AML-193 (cell line): ENCODE data around the gene SRGAP2B.
"Not testable (repeated sequence)": the region's sequence is repeated elsewhere in the genome, so short reads cannot be mapped to it uniquely, and the experiment has no call there.

Source experiments
- DNase-seq, 2 experiments: peaks; one replicate each; lab custom pipeline; 2025; lab: John Stamatoyannopoulos, UW

The SRGAP2B gene

DNA sequence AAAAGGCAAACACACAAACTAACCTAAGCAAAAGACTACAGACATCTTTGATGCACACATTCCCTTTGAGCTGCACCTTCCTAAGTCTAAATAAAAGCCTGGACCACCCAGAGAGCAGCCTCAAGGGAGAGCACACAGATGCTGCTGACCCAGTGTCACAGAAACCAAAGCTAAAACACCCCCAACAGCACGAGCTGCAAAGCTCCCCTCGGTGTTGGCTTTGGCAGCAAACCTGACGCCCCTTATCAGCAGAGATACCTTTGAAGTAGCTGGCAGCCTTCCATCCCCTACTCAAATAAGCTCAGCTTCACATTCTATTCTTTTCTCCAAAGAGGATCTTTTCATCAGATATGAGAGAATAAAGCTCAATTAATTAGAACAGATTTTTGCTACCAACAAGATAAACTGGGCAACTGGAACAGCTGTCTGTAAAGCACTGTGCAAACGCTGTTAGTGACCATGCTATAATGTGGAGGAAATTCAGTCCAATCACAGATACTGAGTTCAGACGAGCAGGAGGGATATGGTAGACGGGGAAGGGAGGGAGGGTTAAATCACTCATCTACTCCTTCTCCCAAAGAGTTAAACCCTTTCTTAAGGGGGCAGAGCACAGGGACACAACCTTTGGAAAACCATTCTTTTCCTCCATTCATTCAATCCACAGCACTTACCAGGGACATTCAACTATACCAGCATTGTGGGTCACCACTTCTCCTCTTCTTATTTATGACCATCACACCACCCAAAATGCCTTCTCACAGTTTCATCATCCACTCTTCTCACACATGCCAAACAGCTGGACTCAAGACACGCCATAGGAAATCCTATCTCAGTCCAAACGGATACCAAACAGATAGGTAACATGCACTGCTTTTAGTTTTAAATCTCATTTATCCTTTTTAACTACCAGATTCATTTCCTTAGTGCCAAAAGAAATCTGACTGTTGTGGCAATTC, 148.3 kb downstream of the SRGAP2B start:
- DNase-seq = not testable (repeated sequence)

GRCh38 chr1:144941710-144942109, 153.4 kb downstream of the SRGAP2B start:
- not testable (repeated sequence) for DNase-seq

GRCh38 chr1:144940054-144940453, 155.1 kb downstream of the SRGAP2B start:
- DNase-seq = not testable (repeated sequence)

DNA sequence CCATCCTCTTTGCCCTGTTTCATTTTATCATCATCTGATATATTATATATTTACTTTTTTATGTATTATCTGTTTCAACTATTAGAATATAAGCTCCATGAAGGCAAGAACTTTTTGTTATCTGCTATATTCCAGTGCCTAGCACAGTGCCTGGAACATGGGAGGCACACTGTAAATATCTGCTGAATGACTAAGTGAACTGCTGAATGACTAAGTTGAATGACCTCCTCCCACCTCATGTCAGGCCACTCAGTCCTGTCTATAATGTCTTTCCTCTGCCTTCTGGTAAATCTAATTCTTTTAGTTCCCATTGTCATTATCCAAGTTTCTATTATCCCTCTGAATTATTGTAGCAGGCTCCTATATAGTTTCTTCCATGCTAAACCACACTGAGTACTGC, 156.5 kb downstream of the SRGAP2B start:
- not testable (repeated sequence) for DNase-seq

- DNase-seq = not testable (repeated sequence)
Measured at GRCh38 chr1:144936186-144936732, 158.9 kb downstream of the SRGAP2B start.

- DNase-seq = not testable (repeated sequence)
Measured at GRCh38 chr1:144935310-144935709, 159.8 kb downstream of the SRGAP2B start.

- DNase-seq = not testable (repeated sequence)
Measured at GRCh38 chr1:144933014-144933413, 162.1 kb downstream of the SRGAP2B start.

GRCh38 chr1:144932153-144932552, 163.0 kb downstream of the SRGAP2B start:
- DNase-seq = not testable (repeated sequence)

GRCh38 chr1:144931553-144931952, 163.6 kb downstream of the SRGAP2B start:
- not testable (repeated sequence) for DNase-seq

DNA sequence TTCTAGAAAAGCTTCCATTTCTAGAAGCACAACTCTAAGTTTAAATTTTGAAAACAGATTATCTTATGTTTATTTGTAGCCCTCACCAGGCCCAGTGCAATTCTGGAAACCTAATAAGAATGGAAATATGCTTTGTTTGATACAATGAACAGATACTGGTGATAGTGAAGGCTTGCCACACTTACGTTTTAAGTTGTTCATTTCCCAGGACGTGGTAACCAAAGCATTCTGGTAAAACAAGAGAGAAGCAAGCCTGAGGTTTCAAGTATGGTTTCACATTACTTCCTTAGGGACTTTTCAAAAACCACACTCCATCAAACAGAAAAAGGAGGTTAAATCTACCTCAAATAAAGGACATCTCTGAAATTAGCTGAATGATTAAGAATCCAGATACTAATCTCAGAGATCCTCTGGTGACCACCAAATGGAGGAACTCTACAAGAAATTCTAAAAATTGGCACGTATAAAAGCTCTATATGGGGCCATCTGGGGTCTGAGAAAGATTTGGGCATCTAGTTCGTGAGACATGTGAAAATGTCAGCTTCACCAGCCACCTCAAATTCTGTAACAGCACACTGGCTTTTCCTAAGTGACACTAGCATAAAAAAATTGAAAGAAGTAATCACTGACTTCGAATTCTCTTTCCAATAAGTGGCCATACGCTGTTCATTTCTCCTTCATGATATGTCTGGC, 164.9 kb downstream of the SRGAP2B start:
- not testable (repeated sequence) for DNase-seq

DNA sequence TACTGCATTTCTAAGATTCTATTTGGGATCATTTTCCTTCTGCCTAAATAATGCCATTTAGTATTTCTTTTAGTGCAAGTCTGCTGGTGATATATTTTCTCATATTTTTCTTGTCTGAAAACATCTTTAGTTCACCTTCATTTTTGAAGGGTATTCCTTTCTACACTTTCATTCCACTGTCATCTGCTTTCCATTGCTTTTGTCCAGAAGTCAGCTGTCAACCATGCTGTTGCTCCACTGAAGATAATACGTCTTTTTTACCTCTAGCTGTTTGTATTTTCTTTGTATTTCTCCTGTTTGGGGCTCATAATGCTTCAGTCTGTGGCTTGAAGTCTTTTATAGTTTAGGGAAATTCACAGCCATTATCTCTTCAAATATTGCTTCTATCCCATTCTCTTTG, 167.8 kb downstream of the SRGAP2B start:
- DNase-seq = not testable (repeated sequence)

DNA sequence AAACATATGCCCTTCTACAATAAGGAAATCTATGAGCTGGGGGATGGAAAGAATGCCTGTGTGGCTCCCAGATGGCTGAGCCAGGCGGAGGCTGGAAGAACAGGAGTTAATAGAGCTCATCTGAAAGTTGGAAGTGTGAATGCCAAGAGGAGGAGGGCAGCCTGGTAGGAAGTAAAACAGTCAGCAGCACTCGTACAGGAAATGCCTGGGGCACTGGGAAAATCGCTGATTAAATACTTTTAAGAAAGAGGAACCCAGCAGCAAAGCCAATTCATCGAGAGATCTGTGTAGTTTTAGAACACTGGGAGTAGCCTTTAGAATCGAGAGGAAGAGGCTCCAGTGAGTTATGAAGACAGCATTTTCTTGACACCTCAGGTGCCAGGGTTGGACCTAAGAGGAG, 171.5 kb downstream of the SRGAP2B start:
- DNase-seq = not testable (repeated sequence)

DNA sequence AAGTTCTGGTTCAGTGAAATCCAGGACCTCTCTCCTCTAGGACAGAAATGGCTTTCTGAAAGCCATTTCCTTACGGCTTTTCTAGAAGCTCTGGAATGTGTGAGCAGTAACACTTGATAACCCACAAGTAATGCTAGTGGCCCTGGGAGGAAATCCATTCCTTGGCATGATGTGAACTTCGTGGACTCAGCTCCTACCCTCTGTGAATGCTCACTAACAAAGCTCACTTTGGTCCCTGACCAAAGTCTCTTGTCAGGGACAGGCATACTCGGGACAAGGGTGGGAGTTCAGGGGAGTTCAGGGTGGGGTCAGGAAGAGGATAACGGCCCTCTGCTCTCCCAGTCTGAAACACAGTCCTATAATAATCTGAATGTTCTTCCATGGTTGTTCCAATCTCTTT, 172.3 kb downstream of the SRGAP2B start:
- not testable (repeated sequence) for DNase-seq

DNA sequence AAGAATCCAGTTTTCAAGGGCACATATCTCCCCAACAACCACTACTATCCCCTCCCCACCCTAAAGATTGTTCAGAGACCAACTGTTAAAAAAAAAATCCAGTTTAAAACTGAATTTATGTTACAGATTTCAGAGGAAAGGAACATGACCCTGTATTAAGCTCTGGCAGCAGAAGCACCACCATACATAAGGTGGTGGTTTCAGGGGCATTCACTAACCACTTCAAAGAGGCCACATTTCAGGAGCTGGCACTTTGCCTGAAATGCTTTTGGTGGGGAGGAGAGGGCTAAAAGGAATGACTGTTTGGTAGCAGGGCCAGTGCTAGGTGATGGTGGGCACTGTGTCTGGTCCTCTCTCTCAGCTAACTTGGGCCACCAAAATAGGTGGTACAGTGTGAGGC, 176.0 kb downstream of the SRGAP2B start:
- not testable (repeated sequence) for DNase-seq

- not testable (repeated sequence) for DNase-seq
Measured at GRCh38 chr1:144918027-144918603, 177.0 kb downstream of the SRGAP2B start.

- not testable (repeated sequence) for DNase-seq
Measured at GRCh38 chr1:144917154-144918026, 177.7 kb downstream of the SRGAP2B start.

DNA sequence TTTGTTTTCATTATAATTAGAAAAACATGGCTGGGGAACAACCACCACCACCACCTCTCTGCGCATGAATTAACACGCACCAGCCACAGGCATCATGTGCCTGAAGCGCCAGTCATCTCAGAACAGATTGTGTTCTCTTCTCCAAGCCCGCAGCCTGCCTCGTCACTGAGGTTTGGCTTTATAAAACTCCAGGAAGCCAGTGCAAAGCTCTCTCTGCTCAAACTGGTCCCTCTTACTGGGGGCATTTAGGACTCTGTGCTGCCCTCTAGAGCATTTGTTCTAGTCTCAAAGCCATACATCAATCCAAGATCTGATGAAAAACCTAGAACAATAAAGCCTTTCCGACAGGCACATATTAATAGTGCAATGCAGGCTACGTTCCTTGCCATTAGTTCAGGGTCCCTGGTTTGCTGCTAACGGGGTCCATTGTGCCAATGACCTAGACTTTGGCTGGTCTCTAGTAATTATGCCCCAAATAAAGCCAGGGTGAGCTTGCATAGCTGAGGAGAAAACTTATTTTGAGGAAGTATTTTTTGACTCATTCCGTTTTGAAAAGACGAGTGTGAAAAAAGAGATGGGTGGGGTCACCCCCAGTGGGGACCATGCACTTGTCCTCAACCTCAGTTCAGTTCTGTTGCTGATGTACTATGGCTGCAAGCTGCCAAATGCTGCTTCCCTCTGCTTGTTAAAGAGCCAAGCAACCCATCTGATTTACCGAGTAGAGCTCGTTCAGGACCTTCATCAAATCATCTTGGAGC, 181.0 kb downstream of the SRGAP2B start:
- DNase-seq = not testable (repeated sequence)

DNA sequence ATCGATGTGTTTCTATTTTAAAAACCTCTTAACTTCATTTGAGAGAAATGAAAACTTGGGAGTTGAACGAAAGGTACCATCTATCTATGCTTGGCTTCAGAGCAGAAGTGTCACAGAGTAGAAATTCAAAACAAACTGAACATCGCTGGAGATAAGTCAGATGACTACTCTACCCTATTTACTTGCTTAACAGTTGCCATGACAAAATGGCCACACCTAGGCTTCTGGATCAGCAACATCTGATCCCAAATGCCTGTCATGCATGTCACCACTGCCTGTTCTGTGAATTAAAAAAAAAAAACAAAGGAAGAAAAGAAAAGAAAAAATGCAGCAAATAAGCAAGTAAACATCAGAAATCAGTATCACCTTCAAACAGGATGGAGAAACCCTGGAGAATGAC, 181.7 kb downstream of the SRGAP2B start:
- DNase-seq = not testable (repeated sequence)

- DNase-seq = not testable (repeated sequence)
Measured at GRCh38 chr1:144910729-144911128, 184.4 kb downstream of the SRGAP2B start.

DNA sequence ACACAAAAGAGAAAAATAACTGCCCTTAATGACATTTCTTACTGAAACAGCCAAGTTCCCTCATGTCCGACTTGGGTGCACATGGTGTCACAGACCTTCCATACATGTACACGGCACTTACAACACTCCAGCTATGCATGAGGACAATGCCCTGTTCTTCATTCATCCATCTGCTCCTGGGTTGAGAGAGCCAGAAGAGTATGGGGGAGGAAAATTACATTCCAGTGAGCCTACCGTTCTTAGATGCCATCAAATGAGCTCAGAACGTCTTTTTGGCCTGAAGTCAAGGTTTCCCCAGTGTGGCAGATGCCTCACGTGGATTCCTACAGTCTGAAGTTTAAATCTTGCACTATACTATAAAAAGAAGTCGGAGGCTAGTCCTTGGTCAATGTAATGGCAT, 194.3 kb downstream of the SRGAP2B start:
- DNase-seq = not testable (repeated sequence)
